ENCODE measurements around the gene PARVB.

PARVB gene

GRCh38 chr22:44192098-44192815 lies 168.2 kb downstream of the PARVB start:
- Histone ChIP-seq H3K9me3 (ENCODE audit: control insufficient read depth, insufficient read depth, low read depth, low read length) (no peaks in the 10 kb centered on the region), H3K4me1 (ENCODE audit: control insufficient read depth, insufficient read depth, low read length) (no peaks in the 10 kb centered on the region), H3K4me3 (ENCODE audit: low read depth, low read length) (no peak overlapping the region), H3K36me3 (ENCODE audit: control insufficient read depth in 2 of 2, insufficient read depth in 1 of 2, low read length in 2 of 2) (no peaks in the 10 kb centered on the region), H3K27ac (ENCODE audit: extremely low read depth, low read depth, low read length) (no peak overlapping the region)
- TF ChIP-seq SP3 (tag by site-specific recombination; IDR thresholded peaks at IDR 0.05), result peak; percentile 72
- peak; percentile 83 for TF ChIP-seq SP2 (tag by site-specific recombination; IDR thresholded peaks at IDR 0.05)
- peak; percentile 47; the same call in 1 of the 2 replicates for TF ChIP-seq EGR2 (tag by site-specific recombination; IDR thresholded peaks at IDR 0.05; ENCODE audit: low read depth)
- no peak for TF ChIP-seq ZNF433 (tag by site-specific recombination; IDR thresholded peaks at IDR 0.05; ENCODE audit: low read depth)
- peak; percentile 52; the same call in 1 of the 2 replicates for TF ChIP-seq KLF1 (tag by site-specific recombination; IDR thresholded peaks at IDR 0.05)
- peak; percentile 42; the same call in 1 of the 2 replicates for TF ChIP-seq KLF8 (tag by site-specific recombination; IDR thresholded peaks at IDR 0.05)
- TF ChIP-seq, protein P1, sequence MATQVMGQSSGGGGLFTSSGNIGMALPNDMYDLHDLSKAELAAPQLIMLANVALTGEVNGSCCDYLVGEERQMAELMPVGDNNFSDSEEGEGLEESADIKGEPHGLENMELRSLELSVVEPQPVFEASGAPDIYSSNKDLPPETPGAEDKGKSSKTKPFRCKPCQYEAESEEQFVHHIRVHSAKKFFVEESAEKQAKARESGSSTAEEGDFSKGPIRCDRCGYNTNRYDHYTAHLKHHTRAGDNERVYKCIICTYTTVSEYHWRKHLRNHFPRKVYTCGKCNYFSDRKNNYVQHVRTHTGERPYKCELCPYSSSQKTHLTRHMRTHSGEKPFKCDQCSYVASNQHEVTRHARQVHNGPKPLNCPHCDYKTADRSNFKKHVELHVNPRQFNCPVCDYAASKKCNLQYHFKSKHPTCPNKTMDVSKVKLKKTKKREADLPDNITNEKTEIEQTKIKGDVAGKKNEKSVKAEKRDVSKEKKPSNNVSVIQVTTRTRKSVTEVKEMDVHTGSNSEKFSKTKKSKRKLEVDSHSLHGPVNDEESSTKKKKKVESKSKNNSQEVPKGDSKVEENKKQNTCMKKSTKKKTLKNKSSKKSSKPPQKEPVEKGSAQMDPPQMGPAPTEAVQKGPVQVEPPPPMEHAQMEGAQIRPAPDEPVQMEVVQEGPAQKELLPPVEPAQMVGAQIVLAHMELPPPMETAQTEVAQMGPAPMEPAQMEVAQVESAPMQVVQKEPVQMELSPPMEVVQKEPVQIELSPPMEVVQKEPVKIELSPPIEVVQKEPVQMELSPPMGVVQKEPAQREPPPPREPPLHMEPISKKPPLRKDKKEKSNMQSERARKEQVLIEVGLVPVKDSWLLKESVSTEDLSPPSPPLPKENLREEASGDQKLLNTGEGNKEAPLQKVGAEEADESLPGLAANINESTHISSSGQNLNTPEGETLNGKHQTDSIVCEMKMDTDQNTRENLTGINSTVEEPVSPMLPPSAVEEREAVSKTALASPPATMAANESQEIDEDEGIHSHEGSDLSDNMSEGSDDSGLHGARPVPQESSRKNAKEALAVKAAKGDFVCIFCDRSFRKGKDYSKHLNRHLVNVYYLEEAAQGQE (tag by site-specific recombination; IDR thresholded peaks at IDR 0.05), result no peak
- peak; percentile 44 for TF ChIP-seq ZFHX2 (tag by site-specific recombination; conservative IDR thresholded peaks at IDR 0.05)
- no peak for TF ChIP-seq ZNF624 (tag by site-specific recombination; IDR thresholded peaks at IDR 0.05)
- TF ChIP-seq KLF9 (tag by site-specific recombination; IDR thresholded peaks at IDR 0.05; ENCODE audit: low read depth), result peak; percentile 70
- TF ChIP-seq ZNF654 (tag by site-specific recombination; IDR thresholded peaks at IDR 0.05; ENCODE audit: low read depth), result no peak
- CTCF ChIA-PET, result no interaction called here
- POLR2A ChIA-PET, result no interaction called here

GRCh38 chr22:44192816-44193534 lies 168.9 kb downstream of the PARVB start:
- CTCF ChIA-PET, result interaction anchor here (0.6 kb wide), 2 partner anchors 107 to 398 kb away, joined by 3 to 8 read pairs; no protein-coding TSS in a partner anchor

GRCh38 chr22:44193535-44193891 lies 169.4 kb downstream of the PARVB start:
- Histone ChIP-seq H3K4me3 (ENCODE audit: low read depth, low read length) (no peak overlapping the region), H3K27ac (ENCODE audit: extremely low read depth, low read depth, low read length) (no peak overlapping the region), H3K9me3 (ENCODE audit: control insufficient read depth, insufficient read depth, low read depth, low read length) (no peaks in the 10 kb centered on the region), H3K36me3 (ENCODE audit: control insufficient read depth in 2 of 2, insufficient read depth in 1 of 2, low read length in 2 of 2) (no peaks in the 10 kb centered on the region), H3K4me1 (ENCODE audit: control insufficient read depth, insufficient read depth, low read length) (no peaks in the 10 kb centered on the region)
- CTCF ChIA-PET, result interaction anchor here (0.6 kb wide), 1 partner anchor 108 kb away, joined by 3 read pairs; no protein-coding TSS in a partner anchor
- POLR2A ChIA-PET, result no interaction called here
- TF ChIP-seq KLF7 (tag by site-specific recombination; IDR thresholded peaks at IDR 0.05; ENCODE audit: borderline replicate concordance), result no peak
- TF ChIP-seq ZNF211 (tag by site-specific recombination; IDR thresholded peaks at IDR 0.05; ENCODE audit: low read depth), result no peak
- no peak for TF ChIP-seq ZNF248 (tag by site-specific recombination; IDR thresholded peaks at IDR 0.05)
- TF ChIP-seq, protein P2, sequence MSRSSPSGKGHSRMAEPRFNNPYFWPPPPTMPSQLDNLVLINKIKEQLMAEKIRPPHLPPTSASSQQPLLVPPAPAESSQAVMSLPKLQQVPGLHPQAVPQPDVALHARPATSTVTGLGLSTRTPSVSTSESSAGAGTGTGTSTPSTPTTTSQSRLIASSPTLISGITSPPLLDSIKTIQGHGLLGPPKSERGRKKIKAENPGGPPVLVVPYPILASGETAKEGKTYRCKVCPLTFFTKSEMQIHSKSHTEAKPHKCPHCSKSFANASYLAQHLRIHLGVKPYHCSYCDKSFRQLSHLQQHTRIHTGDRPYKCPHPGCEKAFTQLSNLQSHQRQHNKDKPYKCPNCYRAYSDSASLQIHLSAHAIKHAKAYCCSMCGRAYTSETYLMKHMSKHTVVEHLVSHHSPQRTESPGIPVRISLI (tag by site-specific recombination; IDR thresholded peaks at IDR 0.05), result no peak
- TF ChIP-seq, protein P3, sequence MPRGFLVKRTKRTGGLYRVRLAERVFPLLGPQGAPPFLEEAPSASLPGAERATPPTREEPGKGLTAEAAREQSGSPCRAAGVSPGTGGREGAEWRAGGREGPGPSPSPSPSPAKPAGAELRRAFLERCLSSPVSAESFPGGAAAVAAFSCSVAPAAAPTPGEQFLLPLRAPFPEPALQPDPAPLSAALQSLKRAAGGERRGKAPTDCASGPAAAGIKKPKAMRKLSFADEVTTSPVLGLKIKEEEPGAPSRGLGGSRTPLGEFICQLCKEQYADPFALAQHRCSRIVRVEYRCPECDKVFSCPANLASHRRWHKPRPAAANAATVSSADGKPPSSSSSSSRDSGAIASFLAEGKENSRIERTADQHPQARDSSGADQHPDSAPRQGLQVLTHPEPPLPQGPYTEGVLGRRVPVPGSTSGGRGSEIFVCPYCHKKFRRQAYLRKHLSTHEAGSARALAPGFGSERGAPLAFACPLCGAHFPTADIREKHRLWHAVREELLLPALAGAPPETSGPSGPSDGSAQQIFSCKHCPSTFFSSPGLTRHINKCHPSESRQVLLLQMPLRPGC (tag by site-specific recombination; IDR thresholded peaks at IDR 0.05), result no peak
- TF ChIP-seq, protein P4, sequence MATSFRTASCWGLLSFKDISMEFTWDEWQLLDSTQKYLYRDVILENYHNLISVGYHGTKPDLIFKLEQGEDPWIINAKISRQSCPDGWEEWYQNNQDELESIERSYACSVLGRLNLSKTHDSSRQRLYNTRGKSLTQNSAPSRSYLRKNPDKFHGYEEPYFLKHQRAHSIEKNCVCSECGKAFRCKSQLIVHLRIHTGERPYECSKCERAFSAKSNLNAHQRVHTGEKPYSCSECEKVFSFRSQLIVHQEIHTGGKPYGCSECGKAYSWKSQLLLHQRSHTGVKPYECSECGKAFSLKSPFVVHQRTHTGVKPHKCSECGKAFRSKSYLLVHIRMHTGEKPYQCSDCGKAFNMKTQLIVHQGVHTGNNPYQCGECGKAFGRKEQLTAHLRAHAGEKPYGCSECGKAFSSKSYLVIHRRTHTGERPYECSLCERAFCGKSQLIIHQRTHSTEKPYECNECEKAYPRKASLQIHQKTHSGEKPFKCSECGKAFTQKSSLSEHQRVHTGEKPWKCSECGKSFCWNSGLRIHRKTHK (tag by site-specific recombination; IDR thresholded peaks at IDR 0.05), result no peak
- TF ChIP-seq YY2 (tag by site-specific recombination; IDR thresholded peaks at IDR 0.05), result no peak
- TF ChIP-seq GLIS2 (tag by site-specific recombination; IDR thresholded peaks at IDR 0.05), result no peak

More at GRCh38 chr22:44192816-44193534, 168.9 kb downstream of the PARVB start:
- Histone ChIP-seq H3K9me3 (ENCODE audit: control insufficient read depth, insufficient read depth, low read depth, low read length) (no peaks in the 10 kb centered on the region), H3K27ac (ENCODE audit: extremely low read depth, low read depth, low read length) (no peak overlapping the region), H3K4me1 (ENCODE audit: control insufficient read depth, insufficient read depth, low read length) (no peaks in the 10 kb centered on the region), H3K36me3 (ENCODE audit: control insufficient read depth in 2 of 2, insufficient read depth in 1 of 2, low read length in 2 of 2) (no peaks in the 10 kb centered on the region), H3K4me3 (ENCODE audit: low read depth, low read length) (no peak overlapping the region)
- TF ChIP-seq SCRT2 (tag by site-specific recombination; IDR thresholded peaks at IDR 0.05) (peak; percentile 45; the same call in 1 of the 2 replicates), GLI2 (tag by site-specific recombination; IDR thresholded peaks at IDR 0.05; ENCODE audit: borderline replicate concordance, low read depth) (no peak), ZNF274 (IDR thresholded peaks at IDR 0.05; ENCODE audit: low read length) (no peak), ZNF274 (tag by site-specific recombination; IDR thresholded peaks at IDR 0.05; ENCODE audit: borderline replicate concordance) (no peak), OVOL3 (tag by site-specific recombination; IDR thresholded peaks at IDR 0.05) (no peak), ZNF391 (tag by site-specific recombination; IDR thresholded peaks at IDR 0.05; ENCODE audit: borderline replicate concordance, low read depth) (no peak), ZFHX2 (tag by site-specific recombination; conservative IDR thresholded peaks at IDR 0.05) (0 out of 2 replicates have a peak, but pooled peaks have one; percentile 0)
- POLR2A ChIA-PET, result no interaction called here

Data from HEK293 (cell line).